ENCODE data around the gene SNAP29.
"Not testable (repeated sequence)": the region's sequence is repeated elsewhere in the genome, so short reads cannot be mapped to it uniquely, and the experiment has no call there.

The SNAP29 gene

GRCh38 chr22:20909543-20910303, 50.9 kb downstream of the SNAP29 start:
- Mint-ChIP-seq H3K9me3 (no peaks in the 10 kb centered on the region), H3K36me3 (no peaks in the 10 kb centered on the region), H3K4me1 (peaks cover 3 to 5% of the 10 kb centered on the region in 2 donors), H3K27me3 (no peaks in the 10 kb centered on the region), H3K27ac (no peak overlapping the region), H3K4me3 (no peak overlapping the region)
- DNase-seq, result no peak
- ATAC-seq (replicated peaks), result no peak

- no peak overlapping the region for H3K27ac Mint-ChIP-seq
These were observed 53.7 kb downstream of the SNAP29 start for GRCh38 chr22:20912494-20912893.

GRCh38 chr22:20916916-20917810, 58.4 kb downstream of the SNAP29 start, which contains the start of gene CRKL:
CRKL (plus strand) TSS chr22:20917407; CDS start chr22:20917935, 528 bp downstream.
- H3K4me1 Mint-ChIP-seq, result peaks cover 25 to 41% of the 10 kb centered on the region in 2 donors
- H3K9me3 Mint-ChIP-seq, result no peaks in the 10 kb centered on the region
- ATAC-seq (replicated peaks), result peak; percentile 98 to 99
- peaks cover 7 to 18% of the 10 kb centered on the region in 2 donors for H3K36me3 Mint-ChIP-seq
- H3K4me3 Mint-ChIP-seq, result peak within 1 kb of the TSS; percentile 93 to 97
- peak; percentile 94 for DNase-seq
- H3K27me3 Mint-ChIP-seq, result no peaks in the 10 kb centered on the region
- H3K27ac Mint-ChIP-seq, result peak within 1 kb of the TSS; percentile 92

More at GRCh38 chr22:20912494-20912893, 53.7 kb downstream of the SNAP29 start:
- DNase-seq (no peak), ATAC-seq (replicated peaks) (no peak)
- Mint-ChIP-seq H3K4me1 (peaks cover 10 to 16% of the 10 kb centered on the region in 2 donors), H3K36me3 (no peaks in the 10 kb centered on the region), H3K27me3 (no peaks in the 10 kb centered on the region), H3K9me3 (no peaks in the 10 kb centered on the region), H3K4me3 (no peak overlapping the region)

DNA sequence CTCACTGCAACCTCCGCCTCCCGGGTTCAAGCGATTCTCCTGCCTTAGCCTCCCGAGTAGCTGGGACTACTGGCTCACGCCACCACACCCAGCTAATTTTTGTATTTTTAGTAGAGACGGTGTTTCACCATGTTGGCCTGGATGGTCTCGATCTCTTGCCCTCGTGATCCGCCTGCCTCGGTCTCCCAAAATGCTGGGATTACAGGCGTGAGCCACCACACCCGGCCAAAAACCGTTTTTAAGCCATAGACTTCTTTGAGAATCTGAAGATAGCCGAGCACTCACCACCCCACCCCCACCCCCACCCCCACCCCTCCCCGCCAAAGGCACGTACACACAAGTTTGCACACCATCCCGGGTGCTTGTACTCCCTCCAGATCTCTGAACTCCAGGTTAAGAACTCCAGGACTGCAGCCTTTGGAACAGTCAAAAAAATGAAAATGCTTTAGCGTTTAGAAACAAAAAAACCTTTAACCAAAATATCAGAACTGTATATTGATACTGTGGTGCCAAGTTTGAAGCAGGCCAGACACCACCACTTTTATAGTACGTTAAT, 59.9 kb downstream of the SNAP29 start:
- no peaks in the 10 kb centered on the region for H3K27me3 Mint-ChIP-seq

GRCh38 chr22:20919718-20920117, 60.9 kb downstream of the SNAP29 start:
- no peak overlapping the region for H3K27ac Mint-ChIP-seq
- H3K36me3 Mint-ChIP-seq, result peaks cover 11 to 26% of the 10 kb centered on the region in 2 donors
- ATAC-seq (replicated peaks), result no peak
- H3K9me3 Mint-ChIP-seq, result no peaks in the 10 kb centered on the region
- DNase-seq, result no peak
- H3K4me1 Mint-ChIP-seq, result peaks cover 29 to 51% of the 10 kb centered on the region in 2 donors
- H3K4me3 Mint-ChIP-seq, result peak overlapping the region; percentile 93 to 97
- H3K27me3 Mint-ChIP-seq, result no peaks in the 10 kb centered on the region

More for the DNA sequence above, 59.9 kb downstream of the SNAP29 start:
- H3K9me3 Mint-ChIP-seq, result no peaks in the 10 kb centered on the region
- peak overlapping the region; percentile 93 to 97 for H3K4me3 Mint-ChIP-seq
- H3K27ac Mint-ChIP-seq, result peak overlapping the region; percentile 92
- DNase-seq (no peak), ATAC-seq (replicated peaks) (no peak)
- peaks cover 28 to 48% of the 10 kb centered on the region in 2 donors for H3K4me1 Mint-ChIP-seq
- peaks cover 7 to 22% of the 10 kb centered on the region in 2 donors for H3K36me3 Mint-ChIP-seq

- Mint-ChIP-seq H3K36me3 (peaks cover 13 to 28% of the 10 kb centered on the region in 2 donors), H3K9me3 (no peaks in the 10 kb centered on the region), H3K27me3 (no peaks in the 10 kb centered on the region), H3K27ac (no peak overlapping the region), H3K4me3 (peak overlapping the region; percentile 93 to 97), H3K4me1 (peaks cover 35 to 61% of the 10 kb centered on the region in 2 donors)
- ATAC-seq (replicated peaks) (no peak), DNase-seq (no peak)
These were observed 62.0 kb downstream of the SNAP29 start for GRCh38 chr22:20920881-20921203.

- Mint-ChIP-seq H3K4me3 (peak overlapping the region; percentile 10 to 27), H3K27me3 (no peaks in the 10 kb centered on the region), H3K9me3 (no peaks in the 10 kb centered on the region), H3K4me1 (peaks cover 36 to 61% of the 10 kb centered on the region in 2 donors), H3K36me3 (peaks cover 16 to 33% of the 10 kb centered on the region in 2 donors), H3K27ac (peak overlapping the region; percentile 3)
- ATAC-seq (replicated peaks) (no peak), DNase-seq (no peak)
These were observed 63.4 kb downstream of the SNAP29 start for GRCh38 chr22:20922141-20922751.

- Mint-ChIP-seq H3K9me3 (no peaks in the 10 kb centered on the region), H3K4me3 (no peak overlapping the region), H3K27me3 (no peaks in the 10 kb centered on the region), H3K36me3 (peaks cover 15 to 29% of the 10 kb centered on the region in 2 donors), H3K27ac (peak overlapping the region; percentile 44), H3K4me1 (peaks cover 32 to 66% of the 10 kb centered on the region in 2 donors)
- DNase-seq (no peak), ATAC-seq (replicated peaks) (no peak)
These were observed 67.4 kb downstream of the SNAP29 start for GRCh38 chr22:20926243-20926642.

GRCh38 chr22:20927940-20928572, 69.2 kb downstream of the SNAP29 start:
- Mint-ChIP-seq H3K36me3 (peaks cover 15 to 20% of the 10 kb centered on the region in 2 donors), H3K9me3 (no peaks in the 10 kb centered on the region), H3K27ac (no peak overlapping the region), H3K4me1 (peaks cover 27 to 69% of the 10 kb centered on the region in 2 donors), H3K4me3 (no peak overlapping the region), H3K27me3 (no peaks in the 10 kb centered on the region)
- ATAC-seq (replicated peaks) (no peak), DNase-seq (no peak)

DNA sequence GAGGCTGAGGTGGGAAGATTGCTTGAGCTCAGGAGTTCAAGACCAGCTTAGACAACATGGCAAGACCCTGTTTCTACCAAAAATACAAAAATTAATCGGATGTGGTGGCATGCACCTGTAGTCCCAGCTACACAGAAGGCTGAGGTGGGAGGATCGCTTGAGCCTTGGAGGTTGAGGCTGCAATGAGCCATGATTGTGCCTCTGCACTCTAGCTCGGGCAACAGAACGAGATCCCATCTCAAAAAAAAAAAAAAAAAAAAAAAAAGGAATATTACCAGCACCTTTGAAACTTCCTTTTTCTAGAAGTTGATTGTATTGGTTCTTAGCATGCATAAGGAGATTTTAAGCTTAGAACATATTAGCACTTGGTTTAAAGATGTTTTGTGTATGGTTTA, 69.8 kb downstream of the SNAP29 start:
- H3K27ac Mint-ChIP-seq, result no peak overlapping the region
- H3K4me3 Mint-ChIP-seq, result no peak overlapping the region
- H3K36me3 Mint-ChIP-seq, result peaks cover 15 to 20% of the 10 kb centered on the region in 2 donors
- no peaks in the 10 kb centered on the region for H3K27me3 Mint-ChIP-seq
- no peak for ATAC-seq (replicated peaks)
- H3K4me1 Mint-ChIP-seq, result peaks cover 27 to 69% of the 10 kb centered on the region in 2 donors
- no peak for DNase-seq
- no peaks in the 10 kb centered on the region for H3K9me3 Mint-ChIP-seq

- no peak overlapping the region for H3K4me3 Mint-ChIP-seq
- H3K27me3 Mint-ChIP-seq, result no peaks in the 10 kb centered on the region
- H3K27ac Mint-ChIP-seq, result no peak overlapping the region
- H3K9me3 Mint-ChIP-seq, result no peaks in the 10 kb centered on the region
- DNase-seq (no peak), ATAC-seq (replicated peaks) (no peak)
- peaks cover 21 to 63% of the 10 kb centered on the region in 2 donors for H3K4me1 Mint-ChIP-seq
- peaks cover 12 to 23% of the 10 kb centered on the region in 2 donors for H3K36me3 Mint-ChIP-seq
These were observed 71.2 kb downstream of the SNAP29 start for GRCh38 chr22:20930004-20930403.

DNA sequence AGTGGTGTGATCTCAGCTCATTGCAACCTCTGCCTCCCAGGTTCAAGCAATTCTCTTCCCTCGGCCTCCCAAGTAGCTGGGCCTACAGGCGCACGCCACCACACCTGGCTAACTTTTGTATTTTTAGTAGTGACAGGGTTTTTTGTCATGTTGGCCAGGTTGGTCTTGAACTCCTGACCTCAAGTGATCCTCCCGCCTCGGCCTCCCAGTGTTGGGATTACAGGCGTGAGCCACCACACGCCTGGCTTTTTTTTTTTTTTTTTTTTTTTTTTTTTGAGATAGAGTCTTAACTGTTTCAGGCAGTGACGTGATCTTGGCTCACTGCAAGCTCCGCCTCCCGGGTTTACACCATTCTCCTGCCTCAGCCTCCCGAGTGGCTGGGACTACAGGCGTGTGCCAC, 71.6 kb downstream of the SNAP29 start:
- H3K36me3 Mint-ChIP-seq, result peaks cover 12 to 23% of the 10 kb centered on the region in 2 donors

DNA sequence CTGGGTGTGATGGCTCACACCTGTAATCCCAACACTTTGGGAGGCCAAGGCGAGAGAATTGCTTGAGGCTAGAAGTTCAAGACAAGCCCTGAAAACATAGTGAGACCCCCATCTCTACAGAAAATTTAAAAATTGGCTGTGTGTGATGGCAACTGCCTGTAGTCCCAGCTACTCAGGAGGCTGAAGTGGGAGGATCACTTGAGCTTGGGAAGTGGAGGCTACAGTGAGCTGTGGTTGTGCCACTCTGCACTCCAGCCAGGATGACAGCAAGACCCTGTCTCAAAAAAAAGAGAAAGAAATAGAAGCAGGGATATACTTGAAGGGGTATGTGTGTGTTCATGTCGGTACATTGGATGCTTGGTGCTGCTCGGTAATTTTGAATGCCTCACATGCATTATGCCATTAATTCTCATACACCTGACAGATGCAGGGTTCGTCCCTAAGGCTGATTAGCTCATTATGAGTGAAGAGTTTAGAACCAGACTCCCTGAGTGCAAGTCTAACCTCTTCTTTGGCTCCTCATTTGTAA, 72.4 kb downstream of the SNAP29 start:
- no peaks in the 10 kb centered on the region for H3K9me3 Mint-ChIP-seq
- peaks cover 13 to 51% of the 10 kb centered on the region in 2 donors for H3K4me1 Mint-ChIP-seq
- H3K4me3 Mint-ChIP-seq, result no peak overlapping the region
- DNase-seq (no peak), ATAC-seq (replicated peaks) (no peak)
- H3K36me3 Mint-ChIP-seq, result peaks cover 12 to 26% of the 10 kb centered on the region in 2 donors
- H3K27me3 Mint-ChIP-seq, result no peaks in the 10 kb centered on the region
- H3K27ac Mint-ChIP-seq, result no peak overlapping the region

More for the DNA sequence above, 71.6 kb downstream of the SNAP29 start:
- not testable (repeated sequence) for H3K4me3 Mint-ChIP-seq; DNase-seq; ATAC-seq (replicated peaks); H3K9me3 Mint-ChIP-seq; H3K27me3 Mint-ChIP-seq; H3K27ac Mint-ChIP-seq
- peaks cover 21 to 58% of the 10 kb centered on the region in 2 donors for H3K4me1 Mint-ChIP-seq

All from stimulated activated naive B cell treated with anti-CD40 and anti-IgM and Interleukin-4, amounts not matched to agents 10 μg/mL and 1 μg/mL and 100 μg/mL, for 72 hours (primary cell).